Nephron progenitor cell (in vitro differentiated cells): ENCODE data around the gene GPR152.

Experiments
- DNase-seq: peaks from one replicate; pipeline ENCODE4 v3.0.0; 2021
- H3K27ac Mint-ChIP-seq: 2 replicates; pipeline ENCODE4 v1.8.0; 2021; ENCODE audit warnings: mild to moderate bottlenecking, moderate library complexity, mixed read lengths
- H3K27me3 Mint-ChIP-seq: 2 replicates; pipeline ENCODE4 v1.8.0; 2021; ENCODE audit warnings: mild to moderate bottlenecking, low read depth, mixed read lengths; ENCODE audit not compliant: poor library complexity
- H3K36me3 Mint-ChIP-seq: 2 replicates; pipeline ENCODE4 v1.8.0; 2021; ENCODE audit warnings: low read depth, mixed read lengths
- H3K4me1 Mint-ChIP-seq: 2 replicates; pipeline ENCODE4 v1.8.0; 2021; ENCODE audit warnings: mixed read lengths
- H3K4me3 Mint-ChIP-seq: 2 replicates; pipeline ENCODE4 v1.8.0; 2021; ENCODE audit warnings: mild to moderate bottlenecking, moderate library complexity, mixed read lengths
- H3K9me3 Mint-ChIP-seq: 2 replicates; pipeline ENCODE4 v1.8.0; 2021; ENCODE audit warnings: mild to moderate bottlenecking, moderate library complexity, mixed read lengths
- CTCF ChIP-seq: fragments of 200-600 bp; sonication (generic); IDR thresholded peaks from 2 replicates; pipeline ENCODE4 v1.5.0; 2021; ENCODE audit warnings: antibody characterized with exemption

GPR152 gene

GRCh38 chr11:67435727-67436458 lies 16.6 kb downstream of the GPR152 start:
- DNase-seq: no peak
- peaks cover 14% of the 10 kb centered on the region for H3K36me3 Mint-ChIP-seq
- peaks cover 11% of the 10 kb centered on the region for H3K4me1 Mint-ChIP-seq
- no peak overlapping the region for H3K4me3 Mint-ChIP-seq
- no peak overlapping the region for H3K27ac Mint-ChIP-seq
- no peak for TF ChIP-seq CTCF
- no peaks in the 10 kb centered on the region for H3K9me3 Mint-ChIP-seq
- H3K27me3 Mint-ChIP-seq: no peaks in the 10 kb centered on the region

GRCh38 chr11:67435031-67435726 lies 17.4 kb downstream of the GPR152 start:
- Mint-ChIP-seq H3K4me1 (peaks cover 11% of the 10 kb centered on the region), H3K27ac (no peak overlapping the region), H3K9me3 (no peaks in the 10 kb centered on the region), H3K36me3 (peaks cover 14% of the 10 kb centered on the region), H3K4me3 (no peak overlapping the region), H3K27me3 (no peaks in the 10 kb centered on the region)
- DNase-seq: no peak
- TF ChIP-seq CTCF: no peak

GRCh38 chr11:67434395-67434881 lies 18.1 kb downstream of the GPR152 start:
- H3K27me3 Mint-ChIP-seq: no peaks in the 10 kb centered on the region
- no peak overlapping the region for H3K27ac Mint-ChIP-seq
- peaks cover 11% of the 10 kb centered on the region for H3K36me3 Mint-ChIP-seq

GRCh38 chr11:67433536-67434394 lies 18.8 kb downstream of the GPR152 start:
- Mint-ChIP-seq H3K27me3 (no peaks in the 10 kb centered on the region), H3K4me1 (peaks cover 16% of the 10 kb centered on the region), H3K36me3 (peaks cover 9% of the 10 kb centered on the region), H3K9me3 (no peaks in the 10 kb centered on the region), H3K4me3 (no peak overlapping the region), H3K27ac (peak overlapping the region; percentile 45)
- no peak for TF ChIP-seq CTCF
- DNase-seq: no peak

More at GRCh38 chr11:67434395-67434881, 18.1 kb downstream of the GPR152 start:
- Mint-ChIP-seq H3K4me3 (no peak overlapping the region), H3K4me1 (peaks cover 11% of the 10 kb centered on the region), H3K9me3 (no peaks in the 10 kb centered on the region)
- no peak for DNase-seq
- no peak for TF ChIP-seq CTCF

GRCh38 chr11:67432655-67433349 lies 19.7 kb downstream of the GPR152 start:
- DNase-seq: no peak
- Mint-ChIP-seq H3K4me3 (no peak overlapping the region), H3K27ac (no peak overlapping the region), H3K9me3 (no peaks in the 10 kb centered on the region), H3K36me3 (peaks cover 9% of the 10 kb centered on the region), H3K4me1 (peaks cover 21% of the 10 kb centered on the region), H3K27me3 (no peaks in the 10 kb centered on the region)
- TF ChIP-seq CTCF: no peak
